DND-41 (cell line): ENCODE data around the gene CLIC6.
"Not testable (repeated sequence)": the region's sequence is repeated elsewhere in the genome, so short reads cannot be mapped to it uniquely, and the experiment has no call there.

Source experiments
- ATAC-seq: fragments of 200-7000 bp; cut with Tn5 transposase; 3 replicates; pipeline ENCODE4 v1.9.1; 2021; ENCODE audit warnings: low read depth; ENCODE audit not compliant: insufficient read depth
- DNase-seq: peaks from one replicate; pipeline ENCODE4 v3.0.0-alpha.2; 2020
- H2AFZ ChIP-seq: 2 replicates; pipeline ENCODE4 v1.6.0; 2012; ENCODE audit warnings: low read depth, low read length
- H3K27ac ChIP-seq: 2 replicates; pipeline ENCODE4 v1.5.1; 2012; ENCODE audit warnings: low read length, inconsistent platforms
- H3K27me3 ChIP-seq: fragments of 200-600 bp; sonication (generic); 2 replicates; pipeline ENCODE4 v1.6.0; 2012; ENCODE audit warnings: low read length, mild to moderate bottlenecking, inconsistent platforms; ENCODE audit not compliant: insufficient read depth, poor library complexity
- H3K36me3 ChIP-seq: 2 replicates; pipeline ENCODE4 v1.5.1; 2012; ENCODE audit warnings: low read length, inconsistent platforms; ENCODE audit not compliant: insufficient read depth
- H3K4me1 ChIP-seq: 2 replicates; pipeline ENCODE4 v1.5.1; 2012; ENCODE audit warnings: mild to moderate bottlenecking, low read length; ENCODE audit not compliant: insufficient read depth
- H3K4me2 ChIP-seq: 2 replicates; pipeline ENCODE4 v1.6.0; 2012; ENCODE audit warnings: mild to moderate bottlenecking, moderate library complexity, low read length, inconsistent platforms; ENCODE audit not compliant: insufficient read depth
- H3K4me3 ChIP-seq, 2 experiments: fragments of 200-600 bp in 1 of 2; shearing (Covaris generic) in 1 of 2; 2 replicates each; pipeline ENCODE4 v1.5.1; 2012 to 2016; ENCODE audit warnings: inconsistent platforms in 2 of 2, low read length in 2 of 2, mild to moderate bottlenecking in 2 of 2, low read depth in 1 of 2, moderate library complexity in 1 of 2
- H3K79me2 ChIP-seq: 2 replicates; pipeline ENCODE4 v1.6.0; 2012; ENCODE audit warnings: low read length, inconsistent platforms; ENCODE audit not compliant: insufficient read depth
- H3K9ac ChIP-seq: 2 replicates; pipeline ENCODE4 v1.6.0; 2012; ENCODE audit warnings: low read depth, mild to moderate bottlenecking, inconsistent platforms, low read length, moderate library complexity
- H3K9me3 ChIP-seq: 2 replicates; pipeline ENCODE4 v1.5.1; 2012; ENCODE audit warnings: low read length, moderate library complexity, mild to moderate bottlenecking, inconsistent platforms; ENCODE audit not compliant: insufficient read depth, severe bottlenecking
- H4K20me1 ChIP-seq: 2 replicates; pipeline ENCODE4 v1.6.0; 2012; ENCODE audit warnings: low read length; ENCODE audit not compliant: insufficient read depth
- EZH2 ChIP-seq: IDR thresholded peaks from 3 replicates; pipeline ENCODE4 v1.6.1; 2012; ENCODE audit warnings: borderline replicate concordance, low read depth, mild to moderate bottlenecking, moderate library complexity, low read length, inconsistent platforms; ENCODE audit not compliant: severe bottlenecking
- TF ChIP-seq, protein P1 (sequence below): IDR thresholded peaks from 2 replicates; pipeline ENCODE4 v1.5.1; 2012; ENCODE audit warnings: borderline replicate concordance, low read length, moderate library complexity, mild to moderate bottlenecking; ENCODE audit not compliant: poor library complexity, severe bottlenecking; ENCODE audit errors: extremely low read depth

Gene CLIC6

DNA sequence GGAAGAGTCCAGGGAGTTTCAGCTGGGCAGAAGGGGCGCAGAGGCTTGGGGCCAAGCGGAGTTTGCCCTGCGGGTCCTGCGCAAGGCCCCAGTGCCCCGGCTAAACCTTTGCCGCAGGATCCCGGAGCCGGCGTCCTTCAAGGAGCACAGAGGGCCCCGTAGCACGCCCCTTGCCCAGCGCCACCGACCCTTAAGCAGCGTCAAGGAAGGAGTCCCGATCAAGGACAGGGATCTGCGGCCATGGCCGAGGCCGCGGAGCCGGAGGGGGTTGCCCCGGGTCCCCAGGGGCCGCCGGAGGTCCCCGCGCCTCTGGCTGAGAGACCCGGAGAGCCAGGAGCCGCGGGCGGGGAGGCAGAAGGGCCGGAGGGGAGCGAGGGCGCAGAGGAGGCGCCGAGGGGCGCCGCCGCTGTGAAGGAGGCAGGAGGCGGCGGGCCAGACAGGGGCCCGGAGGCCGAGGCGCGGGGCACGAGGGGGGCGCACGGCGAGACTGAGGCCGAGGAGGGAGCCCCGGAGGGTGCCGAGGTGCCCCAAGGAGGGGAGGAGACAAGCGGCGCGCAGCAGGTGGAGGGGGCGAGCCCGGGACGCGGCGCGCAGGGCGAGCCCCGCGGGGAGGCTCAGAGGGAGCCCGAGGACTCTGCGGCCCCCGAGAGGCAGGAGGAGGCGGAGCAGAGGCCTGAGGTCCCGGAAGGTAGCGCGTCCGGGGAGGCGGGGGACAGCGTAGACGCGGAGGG, 520 bp downstream of the CLIC6 start:
- H3K79me2 ChIP-seq, result no peaks in the 10 kb centered on the region
- TF ChIP-seq, protein P1, sequence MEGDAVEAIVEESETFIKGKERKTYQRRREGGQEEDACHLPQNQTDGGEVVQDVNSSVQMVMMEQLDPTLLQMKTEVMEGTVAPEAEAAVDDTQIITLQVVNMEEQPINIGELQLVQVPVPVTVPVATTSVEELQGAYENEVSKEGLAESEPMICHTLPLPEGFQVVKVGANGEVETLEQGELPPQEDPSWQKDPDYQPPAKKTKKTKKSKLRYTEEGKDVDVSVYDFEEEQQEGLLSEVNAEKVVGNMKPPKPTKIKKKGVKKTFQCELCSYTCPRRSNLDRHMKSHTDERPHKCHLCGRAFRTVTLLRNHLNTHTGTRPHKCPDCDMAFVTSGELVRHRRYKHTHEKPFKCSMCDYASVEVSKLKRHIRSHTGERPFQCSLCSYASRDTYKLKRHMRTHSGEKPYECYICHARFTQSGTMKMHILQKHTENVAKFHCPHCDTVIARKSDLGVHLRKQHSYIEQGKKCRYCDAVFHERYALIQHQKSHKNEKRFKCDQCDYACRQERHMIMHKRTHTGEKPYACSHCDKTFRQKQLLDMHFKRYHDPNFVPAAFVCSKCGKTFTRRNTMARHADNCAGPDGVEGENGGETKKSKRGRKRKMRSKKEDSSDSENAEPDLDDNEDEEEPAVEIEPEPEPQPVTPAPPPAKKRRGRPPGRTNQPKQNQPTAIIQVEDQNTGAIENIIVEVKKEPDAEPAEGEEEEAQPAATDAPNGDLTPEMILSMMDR, result no peak
- no peak for TF ChIP-seq EZH2
- peaks cover 4% of the 10 kb centered on the region for H3K27me3 ChIP-seq
- no peak overlapping the region for H2AFZ ChIP-seq
- H3K9ac ChIP-seq, result no peak overlapping the region
- DNase-seq (no peak), ATAC-seq (no peak)
- no peak overlapping the region for H3K4me3 ChIP-seq
- no peak overlapping the region for H3K4me2 ChIP-seq
- H4K20me1 ChIP-seq, result no peaks in the 10 kb centered on the region
- no peaks in the 10 kb centered on the region for H3K36me3 ChIP-seq
- H3K27ac ChIP-seq, result no peak overlapping the region
- H3K4me1 ChIP-seq, result no peaks in the 10 kb centered on the region
- no peaks in the 10 kb centered on the region for H3K9me3 ChIP-seq

DNA sequence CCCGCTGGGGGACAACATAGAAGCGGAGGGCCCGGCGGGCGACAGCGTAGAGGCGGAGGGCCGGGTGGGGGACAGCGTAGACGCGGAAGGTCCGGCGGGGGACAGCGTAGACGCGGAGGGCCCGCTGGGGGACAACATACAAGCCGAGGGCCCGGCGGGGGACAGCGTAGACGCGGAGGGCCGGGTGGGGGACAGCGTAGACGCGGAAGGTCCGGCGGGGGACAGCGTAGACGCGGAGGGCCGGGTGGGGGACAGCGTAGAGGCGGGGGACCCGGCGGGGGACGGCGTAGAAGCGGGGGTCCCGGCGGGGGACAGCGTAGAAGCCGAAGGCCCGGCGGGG, 1.1 kb downstream of the CLIC6 start:
- H3K27ac ChIP-seq, H3K27me3 ChIP-seq, H3K4me1 ChIP-seq, ATAC-seq, H2AFZ ChIP-seq, DNase-seq, H3K9me3 ChIP-seq, H3K9ac ChIP-seq, H3K79me2 ChIP-seq, H3K4me2 ChIP-seq, H3K4me3 ChIP-seq, H3K36me3 ChIP-seq, H4K20me1 ChIP-seq: not testable (repeated sequence)

GRCh38 chr21:34670220-34670961, 1.6 kb downstream of the CLIC6 start:
- no peaks in the 10 kb centered on the region for H3K79me2 ChIP-seq
- TF ChIP-seq, protein P1, result no peak
- no peak for TF ChIP-seq EZH2
- H4K20me1 ChIP-seq, result no peaks in the 10 kb centered on the region
- no peaks in the 10 kb centered on the region for H3K9me3 ChIP-seq
- H3K4me1 ChIP-seq, result no peaks in the 10 kb centered on the region
- H3K9ac ChIP-seq, result no peak overlapping the region
- no peak overlapping the region for H3K27ac ChIP-seq
- H3K27me3 ChIP-seq, result peaks cover 4% of the 10 kb centered on the region
- H3K36me3 ChIP-seq, result no peaks in the 10 kb centered on the region
- no peak overlapping the region for H3K4me3 ChIP-seq
- no peak overlapping the region for H3K4me2 ChIP-seq
- no peak overlapping the region for H2AFZ ChIP-seq
- DNase-seq (no peak), ATAC-seq (no peak)

GRCh38 chr21:34670962-34671348, 2.2 kb downstream of the CLIC6 start:
- H4K20me1 ChIP-seq, result no peaks in the 10 kb centered on the region
- H3K4me2 ChIP-seq, result no peak overlapping the region
- H3K9ac ChIP-seq, result no peak overlapping the region
- no peaks in the 10 kb centered on the region for H3K4me1 ChIP-seq
- ATAC-seq (no peak), DNase-seq (no peak)
- H3K27ac ChIP-seq, result no peak overlapping the region
- peaks cover 4% of the 10 kb centered on the region for H3K27me3 ChIP-seq
- no peaks in the 10 kb centered on the region for H3K9me3 ChIP-seq
- H3K79me2 ChIP-seq, result no peaks in the 10 kb centered on the region
- TF ChIP-seq, protein P1, result peak; percentile 16
- TF ChIP-seq EZH2, result no peak
- no peak overlapping the region for H3K4me3 ChIP-seq
- no peak overlapping the region for H2AFZ ChIP-seq
- no peaks in the 10 kb centered on the region for H3K36me3 ChIP-seq
